ENCODE data around the gene ETV7.
"Not testable (repeated sequence)": the region's sequence is repeated elsewhere in the genome, so short reads cannot be mapped to it uniquely, and the experiment has no call there.

DNA sequence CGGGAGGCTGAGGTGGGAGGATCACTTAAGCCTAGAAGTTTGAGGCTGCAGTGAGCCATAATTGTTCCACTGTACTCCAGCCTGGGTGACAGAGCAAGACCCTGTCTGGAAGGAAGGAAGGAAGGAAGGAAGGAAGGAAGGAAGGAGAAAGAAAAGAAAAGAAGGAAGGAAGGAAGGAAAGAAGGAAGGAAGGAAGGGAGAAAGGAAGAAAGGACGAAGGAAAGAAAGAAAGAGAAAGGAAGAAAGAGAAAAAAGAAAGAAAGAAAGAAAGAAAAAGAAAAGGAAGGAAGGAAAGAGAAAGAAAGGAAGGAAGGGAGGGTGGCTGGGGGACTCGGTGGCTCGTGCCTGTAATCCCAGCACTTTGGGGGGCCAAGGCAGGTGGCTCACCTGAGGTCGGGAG, 22.2 kb upstream of the ETV7 start:
- TF ChIP-seq, protein P1, sequence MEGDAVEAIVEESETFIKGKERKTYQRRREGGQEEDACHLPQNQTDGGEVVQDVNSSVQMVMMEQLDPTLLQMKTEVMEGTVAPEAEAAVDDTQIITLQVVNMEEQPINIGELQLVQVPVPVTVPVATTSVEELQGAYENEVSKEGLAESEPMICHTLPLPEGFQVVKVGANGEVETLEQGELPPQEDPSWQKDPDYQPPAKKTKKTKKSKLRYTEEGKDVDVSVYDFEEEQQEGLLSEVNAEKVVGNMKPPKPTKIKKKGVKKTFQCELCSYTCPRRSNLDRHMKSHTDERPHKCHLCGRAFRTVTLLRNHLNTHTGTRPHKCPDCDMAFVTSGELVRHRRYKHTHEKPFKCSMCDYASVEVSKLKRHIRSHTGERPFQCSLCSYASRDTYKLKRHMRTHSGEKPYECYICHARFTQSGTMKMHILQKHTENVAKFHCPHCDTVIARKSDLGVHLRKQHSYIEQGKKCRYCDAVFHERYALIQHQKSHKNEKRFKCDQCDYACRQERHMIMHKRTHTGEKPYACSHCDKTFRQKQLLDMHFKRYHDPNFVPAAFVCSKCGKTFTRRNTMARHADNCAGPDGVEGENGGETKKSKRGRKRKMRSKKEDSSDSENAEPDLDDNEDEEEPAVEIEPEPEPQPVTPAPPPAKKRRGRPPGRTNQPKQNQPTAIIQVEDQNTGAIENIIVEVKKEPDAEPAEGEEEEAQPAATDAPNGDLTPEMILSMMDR (IDR thresholded peaks at IDR 0.05) = not testable (repeated sequence)
- TF ChIP-seq POLR2A (IDR thresholded peaks at IDR 0.05) = not testable (repeated sequence)

All from body of pancreas (tissue), 4 donors.